Stimulated activated CD8-positive, alpha-beta memory T cell treated with anti-CD3 and anti-CD28 coated beads, Interleukin-4, amount 100 ng/mL, for 24 hours (primary cell): Measurements from ENCODE around the gene TP53BP2.
A peak's percentile ranks its signal among the peaks of the same experiment; 100 is the strongest.

ENCODE experiments used
- DNase-seq: peaks from one replicate; pipeline ENCODE4 v3.0.0-alpha.2; 2020; ENCODE audit warnings: low read depth

TP53BP2 gene

GRCh38 chr1:223765036-223765718 lies 80.6 kb downstream of the TP53BP2 start:
- DNase-seq, result no peak

GRCh38 chr1:223763881-223764280 lies 81.9 kb downstream of the TP53BP2 start:
- no peak for DNase-seq

GRCh38 chr1:223763251-223763650 lies 82.5 kb downstream of the TP53BP2 start:
- no peak for DNase-seq

- DNase-seq, result no peak
These were observed 84.3 kb downstream of the TP53BP2 start for GRCh38 chr1:223761411-223761810.

GRCh38 chr1:223760833-223761232 lies 84.9 kb downstream of the TP53BP2 start:
- DNase-seq, result no peak

GRCh38 chr1:223759273-223759672 lies 86.5 kb downstream of the TP53BP2 start:
- no peak for DNase-seq

GRCh38 chr1:223758734-223759133 lies 87.0 kb downstream of the TP53BP2 start:
- no peak for DNase-seq

GRCh38 chr1:223756806-223757700 lies 88.7 kb downstream of the TP53BP2 start:
- no peak for DNase-seq

- no peak for DNase-seq
These were observed 89.6 kb downstream of the TP53BP2 start for GRCh38 chr1:223755992-223756775.

- no peak for DNase-seq
These were observed 90.3 kb downstream of the TP53BP2 start for GRCh38 chr1:223755432-223755792.

GRCh38 chr1:223754681-223755431 lies 90.9 kb downstream of the TP53BP2 start:
- no peak for DNase-seq

- no peak for DNase-seq
These were observed 92.8 kb downstream of the TP53BP2 start for GRCh38 chr1:223752721-223753515.

GRCh38 chr1:223751696-223752095 lies 94.1 kb downstream of the TP53BP2 start:
- no peak for DNase-seq

- DNase-seq, result no peak
These were observed 94.8 kb downstream of the TP53BP2 start for GRCh38 chr1:223750730-223751570.

- DNase-seq, result peak; percentile 46
These were observed 96.7 kb downstream of the TP53BP2 start for GRCh38 chr1:223748773-223749733.

GRCh38 chr1:223748405-223748772 lies 97.4 kb downstream of the TP53BP2 start:
- no peak for DNase-seq

- DNase-seq, result no peak
These were observed 97.9 kb downstream of the TP53BP2 start for GRCh38 chr1:223747838-223748335.

- DNase-seq, result no peak
These were observed 100.0 kb downstream of the TP53BP2 start for GRCh38 chr1:223745731-223746130.
